MCF 10A (cell line): ENCODE data around the gene WDFY2. TPM values are rescaled to one million over a fixed set of nuclear protein-coding genes. Genes with fewer than 3 reads are reported as not detected.

Experiments used
- Bru-seq: library from RNA; stranded (reverse); fragments of 400-500 nt; gene quantifications from one replicate; lab custom pipeline; 2021; lab: Mats Ljungman, UMichigan
- BruChase-seq, 2 experiments: library from RNA; stranded (reverse); fragments of 400-500 nt; gene quantifications; one replicate each; lab custom pipeline; 2021; lab: Mats Ljungman, UMichigan
- BruUV-seq: library from RNA; stranded (reverse); fragments of 400-500 nt; replicated peaks from 2 replicates; lab custom pipeline; 2021; lab: Mats Ljungman, UMichigan
- CTCF ChIA-PET: fragments of 300-600 bp; sonication (Branson Sonifier 250); formaldehyde crosslinking; extraction: SDS; loops from one replicate; lab custom pipeline; 2021; ENCODE audit warnings: antibody characterized with exemption, inconsistent platforms; lab: Yijun Ruan, JAX
- POLR2A ChIA-PET: fragments of 300-600, 350-650 bp; sonication (Branson Sonifier 250); formaldehyde crosslinking; extraction: SDS; loops from one replicate; lab custom pipeline; 2020; ENCODE audit warnings: antibody characterized with exemption, inconsistent platforms; lab: Yijun Ruan, JAX
- DNase-seq: peaks from one replicate; pipeline ENCODE4 v3.0.0-alpha.2; 2018; ENCODE audit not compliant: unreplicated experiment
- H3K27ac Mint-ChIP-seq: one replicate; pipeline ENCODE4 v1.8.0; 2022; ENCODE audit warnings: mild to moderate bottlenecking, low read depth, mixed read lengths; ENCODE audit not compliant: unreplicated experiment
- H3K27me3 Mint-ChIP-seq: one replicate; pipeline ENCODE4 v1.8.0; 2022; ENCODE audit warnings: mixed read lengths; ENCODE audit not compliant: insufficient read depth, unreplicated experiment
- H3K36me3 Mint-ChIP-seq: one replicate; pipeline ENCODE4 v1.8.0; 2022; ENCODE audit warnings: mild to moderate bottlenecking, moderate library complexity, mixed read lengths; ENCODE audit not compliant: insufficient read depth, unreplicated experiment
- H3K4me1 Mint-ChIP-seq: one replicate; pipeline ENCODE4 v1.8.0; 2022; ENCODE audit warnings: mixed read lengths; ENCODE audit not compliant: insufficient read depth, unreplicated experiment
- H3K4me3 Mint-ChIP-seq: one replicate; pipeline ENCODE4 v1.8.0; 2022; ENCODE audit warnings: mild to moderate bottlenecking, moderate library complexity, mixed read lengths; ENCODE audit not compliant: unreplicated experiment
- H3K9me3 Mint-ChIP-seq: one replicate; pipeline ENCODE4 v1.8.0; 2022; ENCODE audit warnings: mixed read lengths; ENCODE audit not compliant: unreplicated experiment
- intact Hi-C: fragments of 100-400 bp; cut with micrococcal nuclease; formaldehyde crosslinking; loops from 2 replicates; pipeline ENCODE4 v1.14.1; 2022
- long read RNA-seq: library from polyadenylated mRNA; stranded (forward); transcript quantifications from one replicate; pipeline ENCODE4 v2.0.0, GENCODE V29; 2022
- total RNA-seq: library from RNA; stranded (reverse); gene quantifications from 2 replicates; pipeline ENCODE4 v1.2.3, GENCODE V29; 2022
- TF ChIP-seq, protein P1 (sequence below): fragments of 200-600 bp; IDR thresholded peaks from one replicate; pipeline ENCODE4 v1.8.0; 2022; ENCODE audit warnings: antibody characterized with exemption, mild to moderate bottlenecking; ENCODE audit not compliant: unreplicated experiment

Gene WDFY2, protein sequence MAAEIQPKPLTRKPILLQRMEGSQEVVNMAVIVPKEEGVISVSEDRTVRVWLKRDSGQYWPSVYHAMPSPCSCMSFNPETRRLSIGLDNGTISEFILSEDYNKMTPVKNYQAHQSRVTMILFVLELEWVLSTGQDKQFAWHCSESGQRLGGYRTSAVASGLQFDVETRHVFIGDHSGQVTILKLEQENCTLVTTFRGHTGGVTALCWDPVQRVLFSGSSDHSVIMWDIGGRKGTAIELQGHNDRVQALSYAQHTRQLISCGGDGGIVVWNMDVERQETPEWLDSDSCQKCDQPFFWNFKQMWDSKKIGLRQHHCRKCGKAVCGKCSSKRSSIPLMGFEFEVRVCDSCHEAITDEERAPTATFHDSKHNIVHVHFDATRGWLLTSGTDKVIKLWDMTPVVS
- 46.7 and 56.2 TPM in 2 replicates for total RNA-seq
- Bru-seq, nascent RNA: percentile 96 among the genes with signal in this experiment
- BruChase-seq, experiment 1, labeled RNA remaining after a 6-hour chase: percentile 82 among the genes with signal in this experiment
- percentile 85 among the genes with signal in this experiment for BruChase-seq, experiment 2, labeled RNA remaining after a 2-hour chase
- long read RNA-seq, full-length matches to known transcripts: 153 of 347 reads
- long read RNA-seq, partial matches to known transcripts: 93 of 347 reads
- long read RNA-seq, other reads (novel, unspliced or antisense): 101 of 347 reads

DNA sequence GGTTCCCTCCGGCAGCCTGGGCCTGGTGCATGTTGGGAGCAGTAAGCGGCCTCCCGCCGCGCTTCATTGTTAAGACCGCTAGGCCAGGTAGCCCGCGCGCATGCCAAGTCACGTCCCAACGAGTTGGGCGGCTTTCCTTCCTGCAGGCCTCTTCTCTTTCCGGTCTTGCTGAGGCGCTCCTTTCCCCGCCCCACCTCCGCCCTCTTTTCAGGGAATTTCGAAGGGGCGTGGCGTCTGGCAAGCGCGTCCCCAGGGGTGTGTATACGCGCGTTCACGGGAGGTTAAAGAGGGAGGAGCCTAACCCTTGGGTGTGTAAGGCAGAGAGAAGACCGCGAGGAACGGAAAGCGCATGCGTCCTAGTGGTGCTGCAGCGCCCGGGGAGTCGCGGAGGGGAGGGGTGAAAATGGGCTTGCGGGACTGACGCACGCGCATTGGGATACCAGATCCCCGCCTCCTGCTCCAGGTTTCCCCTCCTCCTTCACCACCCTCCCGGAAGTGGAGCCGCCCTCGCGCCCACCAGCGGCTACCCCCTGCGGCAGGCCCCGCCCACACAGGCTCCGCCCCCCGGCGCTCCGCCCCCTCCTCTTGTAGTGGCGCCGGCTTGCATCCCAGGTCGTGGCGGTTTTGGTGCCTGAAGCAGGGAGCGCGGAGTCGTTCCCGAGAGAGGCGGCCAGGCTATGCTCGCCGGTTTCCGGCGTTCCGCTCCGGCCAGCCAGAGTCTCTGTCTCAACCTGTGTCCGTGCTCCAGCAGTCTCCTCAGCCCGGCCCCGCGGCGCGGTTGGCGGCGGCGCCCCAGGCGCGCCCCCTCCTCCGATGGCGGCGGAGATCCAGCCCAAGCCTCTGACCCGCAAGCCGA is at the start of gene WDFY2:
Gene WDFY2 (plus strand): TSS at position 588 of the 856 bp plus-strand sequence. CDS start 226 bp downstream, at position 814.
- H3K4me1 Mint-ChIP-seq: peaks cover 41% of the 10 kb centered on the region
- peak within 1 kb of the TSS; percentile 88 for H3K4me3 Mint-ChIP-seq
- no TSS peak for BruUV-seq
- peaks cover 9% of the 10 kb centered on the region for H3K9me3 Mint-ChIP-seq
- POLR2A ChIA-PET: interaction anchor here (0.5 to 4.3 kb wide), 24 partner anchors 11 to 1629 kb away, joined by 3 to 151 read pairs (median 7); partner anchors contain the start of gene INTS6
- DNase-seq: peak; percentile 100
- CTCF ChIA-PET: interaction anchor here (1.0 to 1.5 kb wide), 3 partner anchors 31 to 131 kb away, joined by 3 to 6 read pairs (median 4); partner anchors contain the start of gene INTS6
- intact Hi-C loops: loop anchor here (1.0 to 2.0 kb wide), 5 partner anchors 59 to 197 kb away; partner anchors contain the start of gene INTS6
- H3K27me3 Mint-ChIP-seq: no peaks in the 10 kb centered on the region
- H3K36me3 Mint-ChIP-seq: peaks cover 6% of the 10 kb centered on the region
- TF ChIP-seq, protein P1, sequence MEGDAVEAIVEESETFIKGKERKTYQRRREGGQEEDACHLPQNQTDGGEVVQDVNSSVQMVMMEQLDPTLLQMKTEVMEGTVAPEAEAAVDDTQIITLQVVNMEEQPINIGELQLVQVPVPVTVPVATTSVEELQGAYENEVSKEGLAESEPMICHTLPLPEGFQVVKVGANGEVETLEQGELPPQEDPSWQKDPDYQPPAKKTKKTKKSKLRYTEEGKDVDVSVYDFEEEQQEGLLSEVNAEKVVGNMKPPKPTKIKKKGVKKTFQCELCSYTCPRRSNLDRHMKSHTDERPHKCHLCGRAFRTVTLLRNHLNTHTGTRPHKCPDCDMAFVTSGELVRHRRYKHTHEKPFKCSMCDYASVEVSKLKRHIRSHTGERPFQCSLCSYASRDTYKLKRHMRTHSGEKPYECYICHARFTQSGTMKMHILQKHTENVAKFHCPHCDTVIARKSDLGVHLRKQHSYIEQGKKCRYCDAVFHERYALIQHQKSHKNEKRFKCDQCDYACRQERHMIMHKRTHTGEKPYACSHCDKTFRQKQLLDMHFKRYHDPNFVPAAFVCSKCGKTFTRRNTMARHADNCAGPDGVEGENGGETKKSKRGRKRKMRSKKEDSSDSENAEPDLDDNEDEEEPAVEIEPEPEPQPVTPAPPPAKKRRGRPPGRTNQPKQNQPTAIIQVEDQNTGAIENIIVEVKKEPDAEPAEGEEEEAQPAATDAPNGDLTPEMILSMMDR: no peak
- peak within 1 kb of the TSS; percentile 85 for H3K27ac Mint-ChIP-seq

DNA sequence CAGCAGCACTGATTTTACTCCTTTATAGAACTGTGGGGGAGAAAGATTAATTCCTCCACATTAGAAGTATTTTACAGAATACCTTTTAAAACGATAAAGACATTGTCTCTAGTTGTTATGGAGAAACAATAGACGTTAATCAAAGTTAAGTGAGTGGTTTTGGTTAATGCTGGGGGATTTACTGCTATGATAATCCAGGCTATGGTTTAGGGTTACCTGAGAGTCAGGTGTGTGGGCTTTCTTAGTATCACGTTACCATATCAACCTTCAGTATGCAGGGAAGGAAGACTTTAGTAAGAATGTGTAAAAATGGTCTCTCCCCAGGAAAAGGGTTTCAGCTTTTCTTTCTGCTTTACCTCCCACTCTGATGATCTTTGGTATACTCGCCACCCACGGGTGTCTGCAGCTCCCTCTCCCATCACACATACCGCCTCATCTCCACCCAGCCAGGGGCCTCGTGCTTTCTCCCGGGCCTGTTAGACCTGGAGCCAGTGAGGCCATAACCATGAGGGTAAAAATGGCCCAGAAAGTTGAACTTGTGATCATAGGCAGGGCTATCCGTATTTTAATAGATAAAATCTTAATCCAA is 45.6 kb upstream of the WDFY2 start:
- no peaks in the 10 kb centered on the region for H3K27me3 Mint-ChIP-seq
- H3K4me3 Mint-ChIP-seq: no peak overlapping the region
- CTCF ChIA-PET: no interaction called here
- H3K9me3 Mint-ChIP-seq: no peaks in the 10 kb centered on the region
- no peak for DNase-seq
- POLR2A ChIA-PET: interaction anchor here (0.6 to 3.8 kb wide), 7 partner anchors 12 to 85 kb away, joined by 3 to 20 read pairs (median 6); partner anchors contain the start of gene INTS6
- H3K27ac Mint-ChIP-seq: no peak overlapping the region
- BruUV-seq: no TSS peak
- intact Hi-C loops: no loop called here
- no peaks in the 10 kb centered on the region for H3K36me3 Mint-ChIP-seq
- peaks cover 28% of the 10 kb centered on the region for H3K4me1 Mint-ChIP-seq
- TF ChIP-seq, protein P1: no peak

DNA sequence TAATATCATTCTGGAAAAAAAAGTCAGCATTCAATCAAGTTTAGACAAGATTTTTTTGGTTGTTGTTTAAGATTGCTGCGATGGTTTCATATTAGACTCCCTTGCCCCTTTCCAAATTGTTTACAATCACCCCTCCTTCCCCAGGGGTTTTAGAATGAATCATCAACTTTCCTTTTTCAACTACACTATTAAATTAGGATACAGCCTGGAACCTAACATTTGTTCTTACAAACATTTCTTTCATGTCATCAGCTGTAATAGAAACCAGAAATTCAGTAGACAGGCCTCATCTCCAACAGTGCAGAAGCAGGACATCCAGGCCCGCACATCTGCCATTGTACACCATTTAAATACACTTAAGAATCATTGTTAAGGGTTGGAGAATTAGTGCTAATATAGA is 44.4 kb upstream of the WDFY2 start:
- peak overlapping the region; percentile 65 for H3K27ac Mint-ChIP-seq
- no peaks in the 10 kb centered on the region for H3K9me3 Mint-ChIP-seq
- no TSS peak for BruUV-seq
- ChIA-PET CTCF (no interaction called here), POLR2A (interaction anchor here (0.7 to 2.3 kb wide), 4 partner anchors 12 to 331 kb away, joined by 3 to 12 read pairs (median 7); partner anchors contain the start of gene INTS6)
- intact Hi-C loops: no loop called here
- no peaks in the 10 kb centered on the region for H3K36me3 Mint-ChIP-seq
- H3K4me3 Mint-ChIP-seq: no peak overlapping the region
- TF ChIP-seq, protein P1: no peak
- no peak for DNase-seq
- no peaks in the 10 kb centered on the region for H3K27me3 Mint-ChIP-seq
- peaks cover 21% of the 10 kb centered on the region for H3K4me1 Mint-ChIP-seq
